Activated naive CD8-positive, alpha-beta T cell treated with anti-CD3 and anti-CD28 coated beads, Interleukin-2, amount 50 U/mL, for 24 hours (primary cell): ENCODE data around the gene TUT4.

Source experiments
- ATAC-seq: fragments of 150-1000 bp; cut with Tn5 transposase; one replicate; pipeline ENCODE4 v1.10.0; 2021
- DNase-seq: peaks from one replicate; pipeline ENCODE4 v3.0.0; 2021
- H3K27ac Mint-ChIP-seq: one replicate; pipeline ENCODE4 v1.8.0; 2021; ENCODE audit warnings: mild to moderate bottlenecking, mixed read lengths
- H3K27me3 Mint-ChIP-seq: one replicate; pipeline ENCODE4 v1.8.0; 2021; ENCODE audit warnings: mixed read lengths
- H3K36me3 Mint-ChIP-seq: one replicate; pipeline ENCODE4 v1.8.0; 2021; ENCODE audit warnings: low read depth, mixed read lengths
- H3K4me1 Mint-ChIP-seq: one replicate; pipeline ENCODE4 v1.8.0; 2021; ENCODE audit warnings: mixed read lengths
- H3K4me3 Mint-ChIP-seq: one replicate; pipeline ENCODE4 v1.8.0; 2021; ENCODE audit warnings: mild to moderate bottlenecking, moderate library complexity, mixed read lengths
- H3K9me3 Mint-ChIP-seq: one replicate; pipeline ENCODE4 v1.8.0; 2021; ENCODE audit warnings: mixed read lengths

Gene TUT4

GRCh38 chr1:52552505-52553361 is at the start of gene TUT4:
Gene TUT4, minus strand, starts transcription at chr1:52553092. Its CDS starts 26,812 bp downstream, at chr1:52526280.
- H3K36me3 Mint-ChIP-seq: no peaks in the 10 kb centered on the region
- ATAC-seq: peak; percentile 63
- peaks cover 39% of the 10 kb centered on the region for H3K4me1 Mint-ChIP-seq
- no peak within 1 kb of the TSS for H3K4me3 Mint-ChIP-seq
- H3K9me3 Mint-ChIP-seq: no peaks in the 10 kb centered on the region
- no peaks in the 10 kb centered on the region for H3K27me3 Mint-ChIP-seq
- H3K27ac Mint-ChIP-seq: peak within 1 kb of the TSS; percentile 73
- DNase-seq: peak; percentile 77

- peaks cover 29% of the 10 kb centered on the region for H3K4me1 Mint-ChIP-seq
- H3K9me3 Mint-ChIP-seq: no peaks in the 10 kb centered on the region
- H3K27ac Mint-ChIP-seq: peak within 1 kb of the TSS; percentile 92
- ATAC-seq (peak; percentile 42), DNase-seq (peak; percentile 59)
- peaks cover 11% of the 10 kb centered on the region for H3K36me3 Mint-ChIP-seq
- no peaks in the 10 kb centered on the region for H3K27me3 Mint-ChIP-seq
- H3K4me3 Mint-ChIP-seq: peak within 1 kb of the TSS; percentile 83
Measured at GRCh38 chr1:52601991-52602855, 49.3 kb upstream of the TUT4 start, which contains the start of gene GPX7. Gene GPX7, plus strand, starts transcription at chr1:52602371. Its CDS starts 39 bp downstream, at chr1:52602410.

GRCh38 chr1:52601519-52601918 is 48.6 kb upstream of the TUT4 start:
- no peaks in the 10 kb centered on the region for H3K27me3 Mint-ChIP-seq
- peak overlapping the region; percentile 70 for H3K4me3 Mint-ChIP-seq
- H3K27ac Mint-ChIP-seq: peak overlapping the region; percentile 90
- no peaks in the 10 kb centered on the region for H3K9me3 Mint-ChIP-seq
- H3K4me1 Mint-ChIP-seq: peaks cover 29% of the 10 kb centered on the region
- ATAC-seq (no peak), DNase-seq (no peak)
- peaks cover 8% of the 10 kb centered on the region for H3K36me3 Mint-ChIP-seq

GRCh38 chr1:52600533-52601179 is 47.8 kb upstream of the TUT4 start:
- no peaks in the 10 kb centered on the region for H3K27me3 Mint-ChIP-seq
- H3K9me3 Mint-ChIP-seq: no peaks in the 10 kb centered on the region
- H3K4me1 Mint-ChIP-seq: peaks cover 29% of the 10 kb centered on the region
- ATAC-seq (no peak), DNase-seq (no peak)
- no peak overlapping the region for H3K4me3 Mint-ChIP-seq
- H3K36me3 Mint-ChIP-seq: peaks cover 4% of the 10 kb centered on the region
- no peak overlapping the region for H3K27ac Mint-ChIP-seq

GRCh38 chr1:52599236-52599635 is 46.3 kb upstream of the TUT4 start:
- no peak for DNase-seq
- no peaks in the 10 kb centered on the region for H3K9me3 Mint-ChIP-seq
- peaks cover 21% of the 10 kb centered on the region for H3K4me1 Mint-ChIP-seq
- no peaks in the 10 kb centered on the region for H3K27me3 Mint-ChIP-seq
- no peak for ATAC-seq
- H3K36me3 Mint-ChIP-seq: peaks cover 4% of the 10 kb centered on the region
- H3K4me3 Mint-ChIP-seq: no peak overlapping the region
- no peak overlapping the region for H3K27ac Mint-ChIP-seq

- no peak overlapping the region for H3K27ac Mint-ChIP-seq
- H3K9me3 Mint-ChIP-seq: no peaks in the 10 kb centered on the region
- H3K4me1 Mint-ChIP-seq: peaks cover 15% of the 10 kb centered on the region
- ATAC-seq (no peak), DNase-seq (no peak)
- H3K36me3 Mint-ChIP-seq: peaks cover 2% of the 10 kb centered on the region
- H3K27me3 Mint-ChIP-seq: no peaks in the 10 kb centered on the region
- H3K4me3 Mint-ChIP-seq: no peak overlapping the region
Measured at GRCh38 chr1:52598729-52599128, 45.8 kb upstream of the TUT4 start.

GRCh38 chr1:52597912-52598311 is 45.0 kb upstream of the TUT4 start:
- DNase-seq (no peak), ATAC-seq (no peak)
- Mint-ChIP-seq H3K4me1 (peaks cover 8% of the 10 kb centered on the region), H3K36me3 (no peaks in the 10 kb centered on the region), H3K9me3 (no peaks in the 10 kb centered on the region), H3K4me3 (no peak overlapping the region), H3K27me3 (no peaks in the 10 kb centered on the region), H3K27ac (no peak overlapping the region)

- no peak for ATAC-seq
- H3K36me3 Mint-ChIP-seq: no peaks in the 10 kb centered on the region
- no peak overlapping the region for H3K4me3 Mint-ChIP-seq
- H3K9me3 Mint-ChIP-seq: no peaks in the 10 kb centered on the region
- peaks cover 3% of the 10 kb centered on the region for H3K4me1 Mint-ChIP-seq
- DNase-seq: no peak
- no peaks in the 10 kb centered on the region for H3K27me3 Mint-ChIP-seq
- H3K27ac Mint-ChIP-seq: no peak overlapping the region
Measured at GRCh38 chr1:52595061-52595460, 42.2 kb upstream of the TUT4 start.

GRCh38 chr1:52593495-52593894 is 40.6 kb upstream of the TUT4 start:
- no peaks in the 10 kb centered on the region for H3K9me3 Mint-ChIP-seq
- no peaks in the 10 kb centered on the region for H3K27me3 Mint-ChIP-seq
- DNase-seq: no peak
- H3K4me1 Mint-ChIP-seq: peaks cover 3% of the 10 kb centered on the region
- H3K27ac Mint-ChIP-seq: no peak overlapping the region
- no peak overlapping the region for H3K4me3 Mint-ChIP-seq
- ATAC-seq: no peak
- H3K36me3 Mint-ChIP-seq: no peaks in the 10 kb centered on the region

GRCh38 chr1:52592637-52593323 is 39.9 kb upstream of the TUT4 start:
- Mint-ChIP-seq H3K36me3 (no peaks in the 10 kb centered on the region), H3K4me1 (peaks cover 3% of the 10 kb centered on the region), H3K27ac (no peak overlapping the region), H3K27me3 (no peaks in the 10 kb centered on the region), H3K9me3 (no peaks in the 10 kb centered on the region), H3K4me3 (no peak overlapping the region)
- DNase-seq: no peak
- no peak for ATAC-seq

- DNase-seq (no peak), ATAC-seq (no peak)
- Mint-ChIP-seq H3K27me3 (no peaks in the 10 kb centered on the region), H3K4me1 (peaks cover 3% of the 10 kb centered on the region), H3K4me3 (no peak overlapping the region), H3K9me3 (no peaks in the 10 kb centered on the region), H3K36me3 (no peaks in the 10 kb centered on the region), H3K27ac (no peak overlapping the region)
Measured at GRCh38 chr1:52590266-52590665, 37.4 kb upstream of the TUT4 start.

GRCh38 chr1:52588535-52588934 is 35.6 kb upstream of the TUT4 start:
- Mint-ChIP-seq H3K4me1 (peaks cover 3% of the 10 kb centered on the region), H3K36me3 (no peaks in the 10 kb centered on the region), H3K4me3 (no peak overlapping the region), H3K9me3 (no peaks in the 10 kb centered on the region), H3K27me3 (no peaks in the 10 kb centered on the region), H3K27ac (no peak overlapping the region)
- no peak for ATAC-seq
- no peak for DNase-seq

GRCh38 chr1:52588027-52588426 is 35.1 kb upstream of the TUT4 start:
- Mint-ChIP-seq H3K9me3 (no peaks in the 10 kb centered on the region), H3K4me1 (peaks cover 3% of the 10 kb centered on the region), H3K27me3 (no peaks in the 10 kb centered on the region), H3K36me3 (no peaks in the 10 kb centered on the region), H3K27ac (no peak overlapping the region), H3K4me3 (no peak overlapping the region)
- no peak for DNase-seq
- no peak for ATAC-seq

GRCh38 chr1:52585474-52585873 is 32.6 kb upstream of the TUT4 start:
- no peaks in the 10 kb centered on the region for H3K9me3 Mint-ChIP-seq
- H3K27me3 Mint-ChIP-seq: no peaks in the 10 kb centered on the region
- no peaks in the 10 kb centered on the region for H3K36me3 Mint-ChIP-seq
- no peak for DNase-seq
- H3K4me1 Mint-ChIP-seq: no peaks in the 10 kb centered on the region
- ATAC-seq: no peak
- no peak overlapping the region for H3K27ac Mint-ChIP-seq
- H3K4me3 Mint-ChIP-seq: no peak overlapping the region
